Measurements from ENCODE around the gene NOL9.
A peak's percentile ranks its signal among the peaks of the same experiment; 100 is the strongest.

Gene NOL9

DNA sequence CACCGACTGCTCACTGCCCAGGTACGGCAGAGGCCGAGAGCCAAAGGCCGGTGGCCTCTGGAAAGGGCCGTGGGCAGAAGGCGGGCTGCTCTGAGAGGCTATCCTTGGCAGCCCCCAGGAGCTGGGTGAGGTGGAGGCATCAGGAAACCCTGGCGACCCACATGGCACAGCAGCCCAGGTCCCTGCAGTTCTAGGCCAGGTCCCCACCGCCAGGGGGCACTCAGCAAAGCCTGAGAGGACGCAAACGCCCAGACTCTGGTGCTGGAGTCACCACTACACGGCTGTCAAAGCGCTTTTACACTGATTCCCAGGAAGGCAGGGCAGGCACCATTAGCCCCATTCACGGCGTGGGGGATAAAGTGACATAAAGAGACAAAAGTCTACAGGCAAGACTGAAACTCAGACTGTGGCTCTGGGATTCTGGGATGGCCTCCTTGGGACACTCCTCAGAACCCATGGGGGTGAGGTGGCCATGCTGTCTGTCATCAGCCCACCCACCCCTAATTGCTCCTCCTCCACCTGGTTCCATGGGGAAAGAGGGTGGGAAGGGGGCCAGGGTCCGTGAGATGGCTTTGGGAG lies 67.8 kb downstream of the NOL9 start:
- DNase-seq = peak; percentile 82

DNA sequence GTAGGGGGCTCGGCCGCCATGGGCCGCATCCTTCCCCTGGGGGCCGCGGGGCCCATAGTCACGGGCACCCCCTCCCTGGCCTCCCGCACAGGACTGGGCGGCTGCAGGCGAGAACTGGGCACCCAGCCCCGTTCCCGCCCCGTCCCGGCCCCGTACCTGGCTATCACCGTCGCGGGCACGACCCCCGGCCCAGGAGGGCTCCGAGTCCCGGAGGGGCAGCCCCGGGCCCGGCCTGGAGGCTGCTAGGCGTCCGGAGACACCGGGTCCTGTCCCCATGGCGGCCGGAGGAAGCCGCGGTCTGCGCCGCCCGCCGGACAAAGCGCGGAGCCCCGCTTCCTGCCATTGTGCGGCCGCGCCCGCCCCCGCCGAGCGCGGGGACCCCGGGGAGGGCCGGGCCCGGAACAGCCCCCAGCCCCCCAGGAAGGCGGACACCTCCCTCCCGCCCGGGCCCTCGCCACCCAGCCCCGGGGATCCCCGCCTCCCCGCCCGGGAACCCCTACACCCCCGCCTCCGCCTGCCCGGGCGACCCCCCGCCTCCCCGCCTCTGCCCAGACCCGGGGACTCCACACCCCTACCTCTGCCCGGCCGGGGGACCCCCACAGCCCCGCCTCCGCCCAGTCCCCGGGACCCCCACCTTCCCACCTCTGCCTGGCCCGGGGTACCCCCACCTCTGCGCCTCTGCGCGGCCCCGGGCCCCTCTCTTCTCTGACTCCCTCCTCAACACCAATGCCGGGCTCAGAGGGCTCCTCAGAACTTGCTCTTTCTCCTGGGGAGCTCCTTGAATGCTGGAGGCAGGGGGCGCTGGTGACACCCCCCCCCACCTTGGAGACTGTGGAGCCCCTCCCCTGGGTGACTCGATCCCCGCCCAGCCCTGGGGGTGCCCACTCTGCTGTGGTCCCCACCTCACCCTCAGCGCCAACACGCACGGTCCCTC lies 68.9 kb downstream of the NOL9 start:
- no peak for DNase-seq

DNA sequence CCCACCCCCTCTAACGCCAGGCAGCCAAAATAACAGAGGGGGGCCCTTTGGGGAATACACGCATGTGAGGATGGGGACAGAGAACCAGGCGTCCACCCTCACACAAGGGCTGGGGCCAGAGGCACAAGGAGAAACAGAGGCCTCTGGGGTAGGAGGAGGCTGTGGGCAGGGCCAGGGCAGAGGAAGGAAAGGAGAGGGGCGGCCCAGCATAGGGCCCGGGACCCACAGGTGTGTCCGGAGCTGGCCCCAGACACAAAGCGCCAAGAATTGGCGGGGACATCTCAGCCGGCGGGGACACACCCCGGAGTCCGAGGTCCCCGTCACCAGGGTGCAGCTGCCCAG lies 69.5 kb downstream of the NOL9 start:
- DNase-seq = no peak

DNA sequence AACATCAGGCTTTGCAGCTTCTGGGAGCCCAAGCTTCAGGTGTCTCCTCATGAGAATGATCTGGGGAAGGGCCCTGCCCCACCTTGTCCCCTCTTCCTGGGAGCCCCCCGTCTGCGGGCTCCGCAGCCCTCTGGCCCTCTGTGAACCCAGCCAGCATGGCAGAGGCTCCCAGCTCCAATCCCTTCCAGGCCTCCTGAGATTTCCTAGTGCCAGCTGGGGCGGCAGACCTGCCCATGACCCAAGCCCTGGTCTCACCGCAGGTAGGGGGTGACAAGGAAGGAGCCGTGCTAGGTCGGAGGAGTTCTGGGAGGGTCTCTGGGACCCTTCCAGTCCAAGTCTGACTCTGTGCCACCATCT lies 70.6 kb downstream of the NOL9 start:
- no peak for DNase-seq

DNA sequence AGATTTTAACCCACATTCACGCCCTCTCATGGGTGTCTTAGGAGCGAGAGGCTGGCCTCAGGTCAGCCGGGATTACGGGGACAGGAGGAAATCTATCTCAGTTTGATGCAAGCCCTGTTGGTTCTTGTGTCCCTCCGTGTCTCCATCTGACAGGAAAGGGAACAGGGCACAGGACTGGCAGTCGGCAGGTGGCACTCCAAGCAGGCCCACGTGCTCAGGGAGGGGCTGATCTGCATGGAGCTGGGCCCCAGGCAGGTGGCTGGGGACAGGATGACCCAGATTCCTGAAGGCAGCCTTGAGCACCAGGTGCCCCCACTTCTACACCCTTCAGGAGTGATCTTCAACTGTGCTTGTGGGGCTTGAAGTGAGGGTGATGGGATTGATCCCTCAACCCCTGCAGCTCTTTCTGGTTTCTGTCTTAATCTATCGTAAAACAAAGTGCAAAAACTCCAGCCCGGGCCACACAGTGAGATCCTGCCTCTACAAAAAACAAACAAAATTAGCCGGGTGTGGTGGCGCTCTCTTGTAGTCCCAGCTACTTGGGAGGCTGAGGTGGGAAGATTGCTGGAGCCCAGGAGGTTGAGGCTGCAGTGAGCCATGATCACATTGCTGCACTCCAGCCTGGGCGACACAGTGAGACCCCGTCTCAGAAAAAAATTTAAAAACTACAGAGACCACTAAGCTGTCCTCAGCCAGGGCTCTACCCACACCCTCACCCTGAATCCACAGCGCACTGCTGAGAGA lies 71.1 kb downstream of the NOL9 start:
- DNase-seq = peak; percentile 30

DNA sequence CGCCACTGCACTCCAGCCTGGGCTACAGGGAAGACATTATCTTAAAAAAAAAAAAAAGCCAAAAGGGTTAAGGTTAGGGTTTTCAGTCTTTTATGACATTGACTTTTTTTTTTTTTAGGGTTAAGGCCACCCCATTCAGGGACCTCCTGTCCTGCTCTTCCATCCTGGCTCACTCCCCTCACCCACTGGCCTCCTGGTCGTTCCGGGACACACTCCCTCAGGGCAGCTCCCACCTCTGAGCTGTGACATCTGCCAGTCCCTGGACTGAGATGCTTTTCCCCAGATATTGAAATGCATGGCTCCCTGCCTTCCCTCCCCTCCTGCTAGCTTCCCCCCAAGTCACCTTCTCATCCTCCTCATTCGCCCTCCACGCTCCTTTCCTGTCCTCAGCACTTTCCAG lies 72.5 kb downstream of the NOL9 start:
- no peak for DNase-seq

DNA sequence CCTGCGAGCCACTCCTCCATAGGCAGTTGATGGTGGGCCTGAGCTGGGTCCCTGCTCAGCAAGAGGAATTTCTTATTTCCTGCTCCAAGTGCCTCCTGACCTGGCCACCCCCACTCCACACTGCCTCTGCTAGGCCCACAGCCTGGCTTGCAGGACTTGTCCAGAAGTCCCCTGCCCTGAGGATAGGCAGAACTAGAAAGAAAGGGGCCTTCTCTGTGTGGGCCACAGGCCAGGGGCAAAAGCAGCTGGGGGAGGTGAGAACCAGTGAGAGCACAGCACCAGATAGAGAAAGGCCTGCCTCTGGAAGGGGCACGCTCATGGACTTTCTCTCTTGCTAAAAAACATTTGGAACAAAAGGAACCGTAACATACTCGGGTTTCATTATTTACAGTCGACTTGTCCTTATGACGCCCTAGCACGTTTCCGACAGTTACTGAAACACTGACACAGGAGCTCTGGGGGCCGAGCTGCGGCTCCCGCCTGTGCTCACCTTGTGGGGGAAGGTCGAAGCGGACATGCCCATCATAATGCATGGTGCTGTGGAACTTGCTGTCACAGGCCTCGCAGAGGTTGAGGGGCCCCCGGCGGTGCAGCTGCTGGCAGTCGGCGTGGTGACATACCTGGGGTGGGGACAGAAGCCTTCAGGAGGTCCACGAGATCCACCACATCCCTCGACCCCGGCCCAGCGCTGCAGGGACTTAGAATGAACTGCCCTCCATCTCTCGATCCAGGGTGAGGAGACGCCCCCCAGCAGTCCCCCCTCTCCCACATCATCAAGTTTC lies 77.1 kb downstream of the NOL9 start:
- peak; percentile 21 for DNase-seq

DNA sequence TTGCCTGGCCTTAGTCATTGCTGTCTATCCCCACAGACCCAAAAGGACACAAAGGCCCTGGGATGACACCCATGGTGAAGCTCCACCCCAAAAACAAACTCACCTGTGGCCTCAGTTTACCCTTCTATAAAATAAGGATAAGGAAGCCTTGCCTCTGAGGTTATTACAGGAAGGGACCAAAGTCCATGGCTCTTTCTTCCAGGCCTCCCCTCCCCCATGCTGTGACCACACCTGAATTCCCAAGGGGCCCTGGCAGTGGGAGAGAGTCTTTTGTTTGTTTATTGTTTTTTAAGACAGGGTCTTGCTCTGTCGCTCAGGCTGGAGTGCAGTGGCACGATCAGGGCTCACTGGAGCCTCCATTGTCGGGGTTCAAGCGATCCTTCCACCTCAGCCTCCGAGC lies 77.8 kb downstream of the NOL9 start:
- DNase-seq = peak; percentile 17

DNA sequence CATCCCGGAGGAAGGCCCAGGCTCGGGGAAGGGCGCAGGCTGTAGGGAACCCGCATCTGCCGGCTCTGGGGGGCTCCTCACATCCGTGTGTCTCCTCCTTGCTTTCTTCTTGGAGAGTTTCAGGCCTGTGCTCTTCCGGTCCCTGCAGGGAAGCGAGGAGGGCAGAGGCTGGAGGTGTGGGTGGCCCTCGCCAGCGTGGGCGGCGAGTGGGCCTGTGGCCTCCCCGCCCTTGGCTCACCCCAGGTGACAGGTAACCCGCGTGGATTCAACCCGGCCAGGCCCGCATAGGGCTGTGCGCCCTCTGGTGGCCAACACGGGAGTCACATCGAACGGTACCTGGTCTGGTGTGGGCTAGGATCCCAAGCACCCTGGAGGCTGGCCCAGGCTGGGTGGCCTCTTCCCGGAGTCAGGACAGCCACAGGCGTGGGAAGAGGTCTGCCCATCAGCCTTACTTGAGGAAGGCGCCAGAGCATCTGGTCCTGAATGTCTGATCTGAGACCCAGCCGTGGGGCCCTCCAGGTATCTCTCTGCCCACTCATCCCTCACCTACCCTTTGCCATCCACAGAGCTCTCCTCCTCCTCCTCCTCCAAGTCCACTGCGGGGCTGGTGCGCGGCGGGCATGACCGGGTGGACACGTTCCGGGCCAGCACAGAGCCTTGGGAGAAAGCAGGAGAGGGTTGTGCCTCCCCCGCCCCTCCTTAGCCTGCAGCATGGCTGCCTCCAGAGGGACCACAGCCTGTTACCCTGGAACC lies 78.8 kb downstream of the NOL9 start:
- peak; percentile 28 for DNase-seq

DNA sequence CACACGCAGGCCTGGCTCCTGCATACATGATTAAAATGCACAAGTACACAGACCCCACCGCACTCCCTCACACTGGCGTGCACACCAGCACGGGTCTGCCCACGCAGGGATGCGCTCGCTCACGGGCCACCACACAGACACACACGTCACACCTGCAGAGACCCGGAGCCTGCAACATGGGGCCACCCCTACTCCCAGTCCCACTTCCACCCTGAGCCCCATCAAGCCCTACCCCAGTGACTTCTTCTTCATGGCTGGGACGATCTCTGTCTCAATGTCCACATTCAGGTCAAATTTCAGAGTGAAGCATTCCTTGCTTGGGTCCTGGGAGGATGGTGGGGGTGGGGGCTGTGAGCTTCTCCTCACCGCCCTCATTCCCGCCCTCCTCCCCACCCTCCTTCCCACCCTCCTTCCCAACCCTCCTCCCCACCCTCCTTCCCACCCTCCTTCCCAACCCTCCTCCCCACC lies 79.5 kb downstream of the NOL9 start:
- DNase-seq = no peak

DNA sequence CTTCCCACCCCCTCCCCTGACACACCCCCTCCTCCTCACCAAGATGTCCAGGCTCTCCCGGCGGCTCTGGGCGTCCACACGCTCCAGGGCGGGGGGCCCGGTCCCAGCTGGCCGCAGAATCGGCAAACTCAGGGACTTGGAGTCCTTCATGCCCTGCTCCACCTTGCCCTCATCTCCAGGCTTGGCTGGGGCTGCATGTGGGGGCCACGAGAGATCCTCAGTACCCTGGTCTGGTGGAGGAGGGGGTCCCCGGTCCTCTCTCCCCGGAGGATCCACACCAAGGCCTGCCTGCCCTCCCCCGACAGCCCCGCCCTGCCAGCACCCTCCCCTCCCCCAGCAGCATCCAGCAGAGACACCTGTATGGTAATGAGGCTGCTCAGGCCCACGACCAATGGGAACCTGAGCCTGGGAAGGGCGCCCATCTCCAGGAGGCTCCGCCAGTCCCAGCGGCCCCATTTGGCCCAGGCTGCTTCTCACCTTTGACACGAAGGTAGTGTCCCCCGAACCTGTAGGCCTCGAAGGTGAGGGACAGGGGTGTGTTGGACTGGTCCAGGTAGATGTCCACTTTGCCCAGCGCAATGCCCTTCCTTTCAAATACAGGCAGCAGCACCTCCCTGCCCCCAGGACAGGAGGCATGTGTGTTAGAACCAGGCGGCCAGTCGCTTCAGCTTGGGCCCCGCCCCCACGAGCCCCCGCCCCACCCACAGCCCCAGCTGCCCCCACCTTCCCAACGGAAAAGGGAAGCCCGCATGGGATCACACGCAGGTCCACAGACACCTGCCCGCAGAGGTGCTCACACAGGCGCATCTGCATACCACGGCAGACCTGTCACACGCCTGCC lies 80.1 kb downstream of the NOL9 start:
- DNase-seq = peak; percentile 82

DNA sequence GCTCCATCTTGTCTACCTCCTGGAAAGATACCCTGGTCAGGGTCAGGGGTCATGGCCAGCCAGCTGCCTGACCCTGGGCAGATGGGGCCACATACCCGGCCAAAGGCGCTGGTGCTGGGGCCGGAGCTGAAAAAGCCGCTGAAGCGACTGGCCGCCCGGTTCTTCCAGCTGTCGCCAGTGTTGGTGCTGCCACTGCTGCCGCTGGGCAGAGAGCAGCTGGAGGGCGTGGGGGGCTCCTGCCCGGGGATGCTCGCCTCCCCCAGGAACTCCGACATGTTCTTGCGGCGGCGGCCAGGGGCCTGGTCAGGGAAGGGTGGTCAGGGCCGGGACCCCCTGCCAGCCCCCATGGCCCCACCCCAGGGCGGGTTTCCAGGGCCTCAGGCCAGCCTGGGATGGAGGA lies 81.2 kb downstream of the NOL9 start:
- no peak for DNase-seq

DNA sequence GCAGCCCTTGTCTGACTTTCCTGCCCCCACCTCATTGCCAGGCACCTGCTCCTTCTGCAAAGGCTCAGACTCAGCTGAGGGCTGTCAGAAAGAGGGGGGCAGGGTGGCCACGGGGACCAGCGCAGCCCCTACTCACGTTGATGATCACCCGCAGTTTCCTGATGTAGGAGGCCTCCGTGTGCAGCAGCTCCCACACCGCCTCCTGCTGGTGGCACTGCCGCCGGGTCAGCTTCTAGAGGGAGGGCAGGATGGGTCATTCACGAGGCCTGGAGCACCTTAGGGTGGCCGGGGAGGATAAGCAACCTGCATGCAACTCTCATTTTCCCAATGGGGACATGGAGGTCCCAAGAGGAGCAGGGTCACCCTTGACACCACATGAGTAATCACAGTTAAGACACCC lies 81.9 kb downstream of the NOL9 start:
- DNase-seq = no peak

DNA sequence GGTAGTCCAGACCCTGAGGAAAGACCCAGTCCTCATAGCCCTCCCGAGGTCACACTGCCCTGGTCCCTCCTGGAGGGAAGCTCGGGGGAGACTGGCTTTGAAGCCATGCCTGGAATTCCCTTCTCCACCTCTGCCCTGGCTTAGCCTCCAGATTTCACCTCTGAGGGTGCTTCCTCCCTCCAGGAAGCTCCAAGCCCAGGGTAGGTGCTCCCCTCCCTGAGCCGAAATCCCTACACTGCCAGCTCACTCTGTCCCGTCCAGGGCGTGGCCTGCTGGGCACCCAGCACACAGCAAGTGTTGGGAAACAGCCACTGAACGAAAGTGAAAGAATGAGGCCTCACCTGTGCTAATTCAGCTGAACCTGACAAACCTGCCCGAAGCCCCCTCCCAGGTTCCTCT lies 82.3 kb downstream of the NOL9 start:
- DNase-seq = no peak
